GM18511 (cell line): ENCODE data around the gene PLCB3.
A peak's percentile ranks its signal among the peaks of the same experiment; 100 is the strongest.

ENCODE experiments used
- ATAC-seq: cut with Tn5 transposase; IDR thresholded peaks from one replicate; pipeline ENCODE4 v1.9.1; 2021; ENCODE audit warnings: mild to moderate bottlenecking, moderate library complexity; ENCODE audit not compliant: unreplicated experiment

Gene PLCB3

GRCh38 chr11:64317961-64318765, 66.8 kb downstream of the PLCB3 start, which contains the start of gene PRDX5:
PRDX5 (plus strand) TSS chr11:64318121; CDS start chr11:64318216, 95 bp downstream.
- peak; percentile 77 for ATAC-seq
